Measurements from ENCODE around the gene EGFR. TPM values are rescaled to one million over a fixed set of nuclear protein-coding genes. Genes with fewer than 3 reads are reported as not detected.

Gene EGFR
- total and polyA plus RNA-seq, 2 experiments from 2014 or later = 0.51 to 0.57 TPM

DNA sequence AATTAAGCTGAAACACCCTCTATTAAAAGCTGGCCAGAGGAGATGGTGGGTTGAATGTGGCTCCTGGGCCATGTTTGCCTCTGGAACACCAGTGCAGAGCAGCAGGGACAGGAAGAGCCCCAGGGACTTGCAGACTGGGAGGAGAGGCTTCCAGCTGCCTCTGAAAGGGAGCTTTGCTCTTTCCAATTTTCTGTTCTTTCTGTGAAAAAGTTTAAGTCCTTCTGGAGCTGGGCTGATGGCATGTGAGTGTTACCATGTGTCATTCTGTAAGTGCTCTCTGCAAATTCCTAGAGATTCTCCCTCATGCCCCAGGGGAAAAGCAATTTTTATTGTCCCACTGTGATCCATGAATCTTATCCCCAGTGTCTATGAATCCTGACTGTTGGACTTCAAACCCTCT is 233.6 kb downstream of the EGFR start:
- H3K9me3 ChIP-seq (ENCODE audit: low read depth) = no peaks in the 10 kb centered on the region
- no peaks in the 10 kb centered on the region for H3K4me1 ChIP-seq (ENCODE audit: low read depth)
- H3K36me3 ChIP-seq = no peaks in the 10 kb centered on the region
- TF ChIP-seq, protein P1, sequence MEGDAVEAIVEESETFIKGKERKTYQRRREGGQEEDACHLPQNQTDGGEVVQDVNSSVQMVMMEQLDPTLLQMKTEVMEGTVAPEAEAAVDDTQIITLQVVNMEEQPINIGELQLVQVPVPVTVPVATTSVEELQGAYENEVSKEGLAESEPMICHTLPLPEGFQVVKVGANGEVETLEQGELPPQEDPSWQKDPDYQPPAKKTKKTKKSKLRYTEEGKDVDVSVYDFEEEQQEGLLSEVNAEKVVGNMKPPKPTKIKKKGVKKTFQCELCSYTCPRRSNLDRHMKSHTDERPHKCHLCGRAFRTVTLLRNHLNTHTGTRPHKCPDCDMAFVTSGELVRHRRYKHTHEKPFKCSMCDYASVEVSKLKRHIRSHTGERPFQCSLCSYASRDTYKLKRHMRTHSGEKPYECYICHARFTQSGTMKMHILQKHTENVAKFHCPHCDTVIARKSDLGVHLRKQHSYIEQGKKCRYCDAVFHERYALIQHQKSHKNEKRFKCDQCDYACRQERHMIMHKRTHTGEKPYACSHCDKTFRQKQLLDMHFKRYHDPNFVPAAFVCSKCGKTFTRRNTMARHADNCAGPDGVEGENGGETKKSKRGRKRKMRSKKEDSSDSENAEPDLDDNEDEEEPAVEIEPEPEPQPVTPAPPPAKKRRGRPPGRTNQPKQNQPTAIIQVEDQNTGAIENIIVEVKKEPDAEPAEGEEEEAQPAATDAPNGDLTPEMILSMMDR (IDR thresholded peaks at IDR 0.05; ENCODE audit: low read depth, low read length) = no peak
- H3K4me3 ChIP-seq = no peak overlapping the region
- peaks cover 60% of the 10 kb centered on the region for H3K27me3 ChIP-seq
- DNase-seq (ENCODE audit: low read depth in 1 of 2, low spot score in 1 of 2) = no peak
- H3K27ac ChIP-seq = no peak overlapping the region

- Histone ChIP-seq H3K9me3 (ENCODE audit: low read depth) (no peaks in the 10 kb centered on the region), H3K36me3 (no peaks in the 10 kb centered on the region), H3K27ac (no peak overlapping the region), H3K4me3 (no peak overlapping the region), H3K4me1 (ENCODE audit: low read depth) (no peaks in the 10 kb centered on the region), H3K27me3 (peaks cover 60% of the 10 kb centered on the region)
- TF ChIP-seq, protein P1 (IDR thresholded peaks at IDR 0.05; ENCODE audit: low read depth, low read length) = no peak
- no peak for DNase-seq (ENCODE audit: low read depth in 1 of 2, low spot score in 1 of 2)
Observed at GRCh38 chr7:55253188-55253587, 234.4 kb downstream of the EGFR start.

DNA sequence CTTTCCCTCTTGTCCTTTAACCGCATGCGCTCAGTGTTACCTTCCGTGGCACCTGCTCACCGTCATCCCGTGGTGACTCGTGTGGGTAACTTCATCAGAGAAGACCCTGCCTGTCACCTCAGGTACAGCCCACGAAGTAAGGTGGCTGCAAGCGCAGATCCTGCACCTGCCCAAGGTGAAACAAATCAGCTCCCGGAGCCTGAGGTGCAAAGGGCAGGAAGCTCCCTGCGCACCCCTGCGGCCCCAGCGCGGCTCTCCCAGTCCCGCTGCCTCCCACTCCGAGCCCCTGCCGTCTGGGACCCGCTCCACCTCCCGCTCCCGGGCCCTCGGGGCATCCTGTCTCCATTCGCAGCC is 235.4 kb downstream of the EGFR start:
- Histone ChIP-seq H3K4me1 (ENCODE audit: low read depth) (no peaks in the 10 kb centered on the region), H3K27me3 (peaks cover 60% of the 10 kb centered on the region), H3K4me3 (peak overlapping the region; percentile 38), H3K36me3 (no peaks in the 10 kb centered on the region), H3K27ac (no peak overlapping the region), H3K9me3 (ENCODE audit: low read depth) (no peaks in the 10 kb centered on the region)
- TF ChIP-seq, protein P1 (IDR thresholded peaks at IDR 0.05; ENCODE audit: low read depth, low read length) = no peak
- DNase-seq (ENCODE audit: low read depth in 1 of 2, low spot score in 1 of 2) = no peak

- peaks cover 60% of the 10 kb centered on the region for H3K27me3 ChIP-seq
- no peaks in the 10 kb centered on the region for H3K36me3 ChIP-seq
- H3K4me1 ChIP-seq (ENCODE audit: low read depth) = no peaks in the 10 kb centered on the region
- peak; percentile 79 to 83 for DNase-seq (ENCODE audit: low read depth in 1 of 2, low spot score in 1 of 2)
- H3K27ac ChIP-seq = no peak overlapping the region
- TF ChIP-seq, protein P1 (IDR thresholded peaks at IDR 0.05; ENCODE audit: low read depth, low read length) = peak; percentile 74
- H3K4me3 ChIP-seq = peak overlapping the region; percentile 38
- H3K9me3 ChIP-seq (ENCODE audit: low read depth) = no peaks in the 10 kb centered on the region
Observed at GRCh38 chr7:55254596-55255495, 236.0 kb downstream of the EGFR start.

GRCh38 chr7:55255496-55256445 is 237.0 kb downstream of the EGFR start:
- TF ChIP-seq, protein P1 (IDR thresholded peaks at IDR 0.05; ENCODE audit: low read depth, low read length) = peak; percentile 95
- no peaks in the 10 kb centered on the region for H3K9me3 ChIP-seq (ENCODE audit: low read depth)

More at GRCh38 chr7:55255496-55256445, 237.0 kb downstream of the EGFR start:
- H3K4me1 ChIP-seq (ENCODE audit: low read depth) = no peaks in the 10 kb centered on the region
- H3K4me3 ChIP-seq = peak overlapping the region; percentile 38
- H3K27me3 ChIP-seq = peaks cover 60% of the 10 kb centered on the region
- peak; percentile 86 to 88 for DNase-seq (ENCODE audit: low read depth in 1 of 2, low spot score in 1 of 2)
- H3K36me3 ChIP-seq = no peaks in the 10 kb centered on the region
- no peak overlapping the region for H3K27ac ChIP-seq

Measured in cardiac muscle cell (in vitro differentiated cells and primary cell).